Lung (tissue), 12 donors: ENCODE measurements around the gene SH2D7. TPM values are rescaled to one million over a fixed set of nuclear protein-coding genes. Genes with fewer than 3 reads are reported as not detected.

ENCODE experiments used
- ATAC-seq: fragments of 200-7000 bp; cut with Tn5 transposase; one replicate; pipeline ENCODE4 v1.9.1; 2020; ENCODE audit warnings: moderate number of reproducible peaks; ENCODE audit not compliant: insufficient read depth, low FRiP score
- DNase-seq, 3 donors: peaks; one replicate each; pipeline ENCODE4 v3.0.0-alpha.2; 2013 to 2017
- H3K27ac ChIP-seq, 2 donors: one replicate each; pipeline ENCODE4 v1.5.1; 2013; ENCODE audit warnings: mild to moderate bottlenecking in 2 of 2, moderate library complexity in 2 of 2, control low read depth in 1 of 2, inconsistent platforms in 1 of 2, low read depth in 1 of 2, low read length in 1 of 2
- H3K27me3 ChIP-seq, 3 donors: one replicate each; pipeline ENCODE4 v1.5.1; 2013; ENCODE audit warnings: low read length in 2 of 3; ENCODE audit not compliant: control insufficient read depth in 3 of 3, insufficient read depth in 3 of 3
- H3K36me3 ChIP-seq, 4 donors: one replicate each; pipeline ENCODE4 v1.5.1; 2013; ENCODE audit warnings: low read length in 4 of 4, mild to moderate bottlenecking in 1 of 4, moderate library complexity in 1 of 4; ENCODE audit not compliant: control insufficient read depth in 4 of 4, insufficient read depth in 4 of 4
- H3K4me1 ChIP-seq, 5 donors: one replicate each; pipeline ENCODE4 v1.5.1; 2013; ENCODE audit warnings: low read length in 5 of 5, mild to moderate bottlenecking in 2 of 5, moderate library complexity in 1 of 5; ENCODE audit not compliant: control insufficient read depth in 5 of 5, insufficient read depth in 5 of 5
- H3K4me3 ChIP-seq: one replicate; pipeline ENCODE4 v1.5.1; 2013; ENCODE audit warnings: mild to moderate bottlenecking, control low read depth, moderate library complexity
- H3K9ac ChIP-seq, 2 donors: one replicate each; pipeline ENCODE4 v1.5.1; 2013; ENCODE audit warnings: low read length in 2 of 2, control low read depth in 1 of 2; ENCODE audit not compliant: insufficient read depth in 1 of 2
- H3K9me3 ChIP-seq, 4 donors: one replicate each; pipeline ENCODE4 v1.5.1; 2013; ENCODE audit warnings: low read length in 3 of 4, mild to moderate bottlenecking in 1 of 4, moderate library complexity in 1 of 4; ENCODE audit not compliant: control insufficient read depth in 4 of 4, insufficient read depth in 3 of 4
- WGBS, 2 donors: extraction: QIAGEN DNeasy Blood & Tissue Kit; methylation state at CpG; one replicate each; pipeline ENCODE4 v1.1.7; 2013; 5-methylcytosine and 5-hydroxymethylcytosine counted together
- polyA plus RNA-seq, 2 donors: library from polyadenylated mRNA; stranded (reverse); fragments of 200-250 nt; gene quantifications; one replicate each; pipeline ENCODE4 v1.2.1, GENCODE V29; 2013
- total RNA-seq, 2 donors: library from RNA; depleted of rRNA in 1 of 2; stranded (reverse); fragments of >200 nt in 1 of 2; gene quantifications; one replicate each; pipeline ENCODE4 v1.2.1, GENCODE V29; 2014 to 2021
- TF ChIP-seq, protein P1 (sequence below): IDR thresholded peaks from 2 replicates; pipeline ENCODE4 v1.5.1; 2012; ENCODE audit warnings: mild to moderate bottlenecking; ENCODE audit errors: control extremely low read depth, extremely low read depth
- donor health status: control.
- donor health status: control.
- donor health status: Bipolar disorder and iron deficiency.
- donor health status: healthy.
- donor health status: DM: yes; HTN: yes; CAD: no.

The SH2D7 gene
- total and polyA plus RNA-seq, 4 donors: 0.04 to 0.25 TPM; not detected in 2

DNA sequence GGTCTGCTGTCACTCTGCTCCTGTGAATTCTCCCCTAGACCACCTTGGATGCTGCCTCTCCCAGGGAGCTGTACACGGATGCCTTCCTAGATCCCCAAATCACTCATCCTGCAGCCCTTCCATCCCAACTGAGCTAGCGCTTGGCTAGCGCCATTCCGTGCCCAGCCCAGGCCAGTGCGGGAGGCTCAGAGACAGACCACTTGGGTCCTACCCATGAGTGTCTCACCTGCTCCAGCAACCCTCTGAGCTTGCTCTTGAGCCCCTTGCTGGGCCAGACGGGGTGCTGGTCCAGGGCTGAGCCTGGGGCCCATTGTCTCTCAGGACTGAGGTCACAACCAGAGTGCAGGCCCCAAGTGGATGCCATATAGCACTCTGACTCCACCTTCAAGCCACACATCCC, 17.7 kb downstream of the SH2D7 start:
- TF ChIP-seq, protein P1, sequence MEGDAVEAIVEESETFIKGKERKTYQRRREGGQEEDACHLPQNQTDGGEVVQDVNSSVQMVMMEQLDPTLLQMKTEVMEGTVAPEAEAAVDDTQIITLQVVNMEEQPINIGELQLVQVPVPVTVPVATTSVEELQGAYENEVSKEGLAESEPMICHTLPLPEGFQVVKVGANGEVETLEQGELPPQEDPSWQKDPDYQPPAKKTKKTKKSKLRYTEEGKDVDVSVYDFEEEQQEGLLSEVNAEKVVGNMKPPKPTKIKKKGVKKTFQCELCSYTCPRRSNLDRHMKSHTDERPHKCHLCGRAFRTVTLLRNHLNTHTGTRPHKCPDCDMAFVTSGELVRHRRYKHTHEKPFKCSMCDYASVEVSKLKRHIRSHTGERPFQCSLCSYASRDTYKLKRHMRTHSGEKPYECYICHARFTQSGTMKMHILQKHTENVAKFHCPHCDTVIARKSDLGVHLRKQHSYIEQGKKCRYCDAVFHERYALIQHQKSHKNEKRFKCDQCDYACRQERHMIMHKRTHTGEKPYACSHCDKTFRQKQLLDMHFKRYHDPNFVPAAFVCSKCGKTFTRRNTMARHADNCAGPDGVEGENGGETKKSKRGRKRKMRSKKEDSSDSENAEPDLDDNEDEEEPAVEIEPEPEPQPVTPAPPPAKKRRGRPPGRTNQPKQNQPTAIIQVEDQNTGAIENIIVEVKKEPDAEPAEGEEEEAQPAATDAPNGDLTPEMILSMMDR: no peak
- H3K9me3 ChIP-seq: no peaks in the 10 kb centered on the region
- WGBS, 2 donors: 92 to 99% methylated on average over 6 of the region's 6 CpGs
- no peak overlapping the region for H3K4me3 ChIP-seq
- peaks cover 0 to 5% (median 0%) of the 10 kb centered on the region in 4 donors for H3K36me3 ChIP-seq
- no peak overlapping the region for H3K27ac ChIP-seq
- H3K4me1 ChIP-seq: peaks cover 0 to 2% (median 0%) of the 10 kb centered on the region in 5 donors
- no peak overlapping the region for H3K9ac ChIP-seq
- no peaks in the 10 kb centered on the region for H3K27me3 ChIP-seq
- DNase-seq (no peak), ATAC-seq (no peak)

DNA sequence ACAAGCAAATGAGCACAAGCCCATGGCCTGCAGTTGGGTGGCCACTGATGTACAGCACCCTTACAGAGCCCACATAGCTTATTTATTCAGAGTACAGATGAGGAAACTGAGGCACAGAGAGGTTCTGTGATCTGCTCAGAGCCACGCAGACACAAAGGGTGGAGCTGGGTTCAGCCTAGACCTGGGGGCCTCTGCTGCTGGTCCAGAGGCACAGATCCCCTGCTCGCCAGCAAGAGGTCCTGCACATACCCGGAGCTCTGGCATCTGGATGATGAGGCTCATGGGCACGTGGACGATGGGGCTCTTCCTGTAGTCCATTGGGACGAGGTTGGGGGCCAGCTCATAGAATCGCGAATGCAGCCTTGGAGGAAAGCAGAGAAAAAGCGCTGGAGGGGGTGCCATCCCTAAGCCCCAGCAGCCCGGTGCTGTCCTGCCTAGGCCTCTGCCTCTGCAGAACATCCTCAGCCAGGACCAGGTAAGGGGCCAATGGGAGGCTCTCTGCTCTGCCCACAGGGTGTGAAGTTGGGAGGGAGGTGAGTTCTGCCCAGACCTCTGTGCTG, 18.6 kb downstream of the SH2D7 start:
- H3K36me3 ChIP-seq: peaks cover 0 to 5% (median 0%) of the 10 kb centered on the region in 4 donors
- 95 to 96% methylated on average over 10 of the region's 10 CpGs for WGBS, 2 donors
- no peaks in the 10 kb centered on the region for H3K4me1 ChIP-seq
- H3K9me3 ChIP-seq: no peaks in the 10 kb centered on the region
- TF ChIP-seq, protein P1: no peak
- no peak overlapping the region for H3K4me3 ChIP-seq
- H3K27me3 ChIP-seq: no peaks in the 10 kb centered on the region
- no peak overlapping the region for H3K9ac ChIP-seq
- ATAC-seq: no peak
- no peak overlapping the region for H3K27ac ChIP-seq
- DNase-seq: no peak

DNA sequence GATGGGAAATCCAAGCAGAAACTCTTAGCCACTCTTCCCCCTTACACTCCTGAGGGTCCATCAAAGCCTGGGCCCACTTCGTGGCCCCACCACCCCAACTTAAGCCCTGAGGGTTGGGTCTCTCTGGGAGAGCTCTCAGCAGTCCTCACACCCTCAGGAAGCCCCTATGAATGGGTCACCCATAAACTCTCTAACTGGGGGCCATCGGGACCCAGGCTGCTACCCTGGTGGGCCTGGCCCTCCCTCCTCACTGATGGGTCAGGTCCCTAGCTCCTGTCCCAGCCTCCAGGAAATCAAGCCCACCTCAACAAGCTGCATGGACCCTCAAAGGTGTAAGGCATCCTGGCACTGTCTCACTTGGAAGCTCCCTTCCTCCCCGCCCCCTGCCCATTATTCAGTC, 19.4 kb downstream of the SH2D7 start:
- no peaks in the 10 kb centered on the region for H3K27me3 ChIP-seq
- H3K4me3 ChIP-seq: no peak overlapping the region
- H3K4me1 ChIP-seq: no peaks in the 10 kb centered on the region
- 88 to 94% methylated on average over 3 of the region's 3 CpGs for WGBS, 2 donors
- no peak overlapping the region for H3K9ac ChIP-seq
- H3K27ac ChIP-seq: no peak overlapping the region
- no peaks in the 10 kb centered on the region for H3K9me3 ChIP-seq
- peaks cover 0 to 5% (median 0%) of the 10 kb centered on the region in 4 donors for H3K36me3 ChIP-seq
- TF ChIP-seq, protein P1: no peak
- ATAC-seq (no peak), DNase-seq (no peak)

DNA sequence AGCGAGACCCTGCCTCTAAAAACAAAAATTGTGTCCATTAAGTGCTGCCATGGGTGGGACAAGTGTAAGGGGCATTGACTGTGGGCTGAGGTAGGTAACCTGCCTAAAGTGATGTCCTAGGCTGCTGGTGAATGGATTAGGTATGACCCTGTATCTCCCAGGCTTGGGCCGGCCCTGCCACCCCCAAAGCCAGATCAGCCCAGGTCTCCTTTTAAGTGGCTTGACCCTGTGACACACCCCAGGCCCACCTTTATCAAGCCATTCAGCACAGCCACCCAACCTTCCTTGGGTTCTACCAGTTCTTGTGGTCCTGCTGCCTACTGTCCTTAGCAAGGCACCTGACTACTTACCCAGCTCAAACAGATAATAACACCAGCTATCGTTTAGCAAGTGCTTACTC, 20.2 kb downstream of the SH2D7 start:
- TF ChIP-seq, protein P1: no peak
- Histone ChIP-seq H3K27me3 (no peaks in the 10 kb centered on the region), H3K4me3 (no peak overlapping the region), H3K9me3 (no peaks in the 10 kb centered on the region), H3K36me3 (peaks cover 0 to 2% (median 0%) of the 10 kb centered on the region in 4 donors), H3K4me1 (no peaks in the 10 kb centered on the region), H3K27ac (no peak overlapping the region), H3K9ac (no peak overlapping the region)
- no peak for DNase-seq
- ATAC-seq: no peak
- 79 to 87% methylated on average over 3 of the region's 3 CpGs for WGBS, 2 donors
